Hepatocyte (in vitro differentiated cells): ENCODE measurements around the gene EXPH5.

Experiments
- EZH2phosphoT487 ChIP-seq: fragments of 200-600 bp; sonication (generic); IDR thresholded peaks from one replicate; pipeline ENCODE4 v1.6.1; 2018; ENCODE audit warnings: antibody characterized with exemption, mild to moderate bottlenecking, low read depth, moderate library complexity; ENCODE audit not compliant: unreplicated experiment, severe bottlenecking
- TF ChIP-seq, protein P1 (sequence below): fragments of 200-600 bp; sonication (generic); IDR thresholded peaks from 2 replicates; pipeline ENCODE4 v1.5.1; 2016; ENCODE audit warnings: antibody characterized with exemption, mild to moderate bottlenecking; ENCODE audit not compliant: poor library complexity

DNA sequence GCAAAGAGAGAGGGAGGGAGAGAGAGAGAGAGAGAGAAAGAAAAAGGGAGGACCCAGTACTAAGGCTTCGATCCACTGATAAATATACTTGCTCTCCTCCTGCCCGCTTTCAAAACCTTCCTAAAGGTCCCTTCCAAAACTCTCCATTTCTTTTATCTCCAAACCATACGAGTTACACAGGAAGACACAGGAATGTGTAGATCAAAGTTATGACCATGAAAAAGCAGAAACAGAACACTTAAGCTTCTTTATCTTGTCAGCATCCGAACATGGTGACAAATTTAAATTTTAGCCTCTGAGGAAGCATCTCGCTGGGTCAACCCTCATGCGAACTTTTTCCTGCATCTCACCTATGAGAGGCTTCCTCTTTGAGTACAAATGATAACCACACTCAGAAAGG, 66.2 kb downstream of the EXPH5 start:
- TF ChIP-seq, protein P1, sequence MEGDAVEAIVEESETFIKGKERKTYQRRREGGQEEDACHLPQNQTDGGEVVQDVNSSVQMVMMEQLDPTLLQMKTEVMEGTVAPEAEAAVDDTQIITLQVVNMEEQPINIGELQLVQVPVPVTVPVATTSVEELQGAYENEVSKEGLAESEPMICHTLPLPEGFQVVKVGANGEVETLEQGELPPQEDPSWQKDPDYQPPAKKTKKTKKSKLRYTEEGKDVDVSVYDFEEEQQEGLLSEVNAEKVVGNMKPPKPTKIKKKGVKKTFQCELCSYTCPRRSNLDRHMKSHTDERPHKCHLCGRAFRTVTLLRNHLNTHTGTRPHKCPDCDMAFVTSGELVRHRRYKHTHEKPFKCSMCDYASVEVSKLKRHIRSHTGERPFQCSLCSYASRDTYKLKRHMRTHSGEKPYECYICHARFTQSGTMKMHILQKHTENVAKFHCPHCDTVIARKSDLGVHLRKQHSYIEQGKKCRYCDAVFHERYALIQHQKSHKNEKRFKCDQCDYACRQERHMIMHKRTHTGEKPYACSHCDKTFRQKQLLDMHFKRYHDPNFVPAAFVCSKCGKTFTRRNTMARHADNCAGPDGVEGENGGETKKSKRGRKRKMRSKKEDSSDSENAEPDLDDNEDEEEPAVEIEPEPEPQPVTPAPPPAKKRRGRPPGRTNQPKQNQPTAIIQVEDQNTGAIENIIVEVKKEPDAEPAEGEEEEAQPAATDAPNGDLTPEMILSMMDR, result no peak
- TF ChIP-seq EZH2phosphoT487, result no peak
